Liver (tissue), 9 donors: ENCODE results near the gene IRAK3. TPM values are rescaled to one million over a fixed set of nuclear protein-coding genes. Genes with fewer than 3 reads are reported as not detected.

Experiments used
- DNase-seq: peaks from one replicate; pipeline ENCODE4 v3.0.0-alpha.2; 2017; ENCODE audit warnings: low spot score
- H3K27ac ChIP-seq, 2 donors: one replicate each; pipeline ENCODE4 v1.7.0; 2013; ENCODE audit warnings: inconsistent platforms in 2 of 2, low read length in 2 of 2, control low read depth in 1 of 2, low read depth in 1 of 2, mild to moderate bottlenecking in 1 of 2
- H3K27me3 ChIP-seq, 4 donors: one replicate each; pipeline versions ENCODE4 v1.6.1 to v1.7.0; 2013; ENCODE audit warnings: low read length in 3 of 4, inconsistent platforms in 1 of 4, mild to moderate bottlenecking in 1 of 4, moderate library complexity in 1 of 4; ENCODE audit not compliant: control insufficient read depth in 4 of 4, insufficient read depth in 4 of 4
- H3K36me3 ChIP-seq, 4 donors: one replicate each; pipeline versions ENCODE4 v1.6.1 to v1.7.0; 2013; ENCODE audit warnings: low read length in 3 of 4, mild to moderate bottlenecking in 3 of 4, low read depth in 1 of 4, moderate library complexity in 1 of 4; ENCODE audit not compliant: control insufficient read depth in 4 of 4, insufficient read depth in 3 of 4
- H3K4me1 ChIP-seq, 4 donors: one replicate each; pipeline versions ENCODE4 v1.6.1 to v1.7.0; 2013; ENCODE audit warnings: low read length in 3 of 4, mild to moderate bottlenecking in 3 of 4, moderate library complexity in 1 of 4; ENCODE audit not compliant: control insufficient read depth in 4 of 4, insufficient read depth in 4 of 4
- H3K4me3 ChIP-seq, 3 donors: one replicate each; pipeline versions ENCODE4 v1.6.1 to v1.7.0; 2013; ENCODE audit warnings: low read length in 3 of 3, control low read depth in 1 of 3, low read depth in 1 of 3, mild to moderate bottlenecking in 1 of 3
- H3K9ac ChIP-seq, 2 donors: one replicate each; pipeline ENCODE4 v1.7.0; 2013; ENCODE audit warnings: low read length in 2 of 2, mild to moderate bottlenecking in 2 of 2, moderate library complexity in 2 of 2, control low read depth in 1 of 2, low read depth in 1 of 2
- H3K9me3 ChIP-seq, 4 donors: one replicate each; pipeline versions ENCODE4 v1.6.1 to v1.7.0; 2013; ENCODE audit warnings: low read length in 3 of 4; ENCODE audit not compliant: control insufficient read depth in 4 of 4
- EGR1 ChIP-seq, 2 donors: IDR thresholded peaks; 2 replicates each; pipeline ENCODE4 v1.6.1; 2016 to 2018; ENCODE audit warnings: antibody characterized with exemption in 2 of 2, low read depth in 2 of 2
- FOXA1 ChIP-seq: IDR thresholded peaks from 2 replicates; pipeline ENCODE4 v1.6.1; 2016; ENCODE audit warnings: antibody characterized with exemption
- FOXA2 ChIP-seq: IDR thresholded peaks from 2 replicates; pipeline ENCODE4 v1.6.1; 2016; ENCODE audit warnings: antibody characterized with exemption
- GABPA ChIP-seq, 2 donors: IDR thresholded peaks in 1 of 2; conservative IDR thresholded peaks in 1 of 2; 2 replicates each; pipeline ENCODE4 v1.6.1; 2016; ENCODE audit warnings: antibody characterized with exemption in 2 of 2, mild to moderate bottlenecking in 1 of 2, moderate library complexity in 1 of 2
- HNF4A ChIP-seq, 2 donors: conservative IDR thresholded peaks; 2 replicates each; pipeline ENCODE4 v1.6.1; 2016; ENCODE audit warnings: antibody characterized with exemption in 2 of 2, mild to moderate bottlenecking in 2 of 2
- HNF4G ChIP-seq: IDR thresholded peaks from 2 replicates; pipeline ENCODE4 v1.6.1; 2016; ENCODE audit warnings: antibody characterized with exemption
- JUND ChIP-seq, 2 donors: IDR thresholded peaks; 2 replicates each; pipeline ENCODE4 v1.6.1; 2016; ENCODE audit warnings: antibody characterized with exemption in 2 of 2
- NR2F2 ChIP-seq: IDR thresholded peaks from 2 replicates; pipeline ENCODE4 v1.6.1; 2016; ENCODE audit warnings: antibody characterized with exemption
- RXRA ChIP-seq, 2 donors: IDR thresholded peaks; 2 replicates each; pipeline ENCODE4 v1.6.1; 2017 to 2018; ENCODE audit warnings: antibody characterized with exemption in 2 of 2, mild to moderate bottlenecking in 1 of 2
- TAF1 ChIP-seq: conservative IDR thresholded peaks from 2 replicates; pipeline ENCODE4 v1.6.1; 2016; ENCODE audit warnings: antibody characterized with exemption, mild to moderate bottlenecking
- WGBS: extraction: QIAGEN DNeasy Blood & Tissue Kit; methylation state at CpG from one replicate; pipeline ENCODE4 v1.1.7; 2013; 5-methylcytosine and 5-hydroxymethylcytosine counted together
- polyA plus RNA-seq, 2 donors: library from polyadenylated mRNA; stranded (reverse) in 1 of 2; unstranded in 1 of 2; fragments of 200-250 nt in 1 of 2; fragments of >200 nt in 1 of 2; fragmentation: Nextera tagmentation in 1 of 2; extraction: Ambion mirVana in 1 of 2; gene quantifications; one replicate each; pipeline versions ENCODE4 v1.2.1 to v1.2.3, GENCODE V29; 2013 to 2015
- total RNA-seq, 2 donors: library from RNA; depleted of rRNA; stranded (reverse); fragments of >200 nt; gene quantifications; one replicate each; pipeline ENCODE4 v1.2.3, GENCODE V29; 2014
- TF ChIP-seq, protein P1 (sequence below): IDR thresholded peaks from 2 replicates; pipeline ENCODE4 v1.6.1; 2016; ENCODE audit warnings: antibody characterized with exemption
- TF ChIP-seq, protein P2 (sequence below): IDR thresholded peaks from 2 replicates; pipeline ENCODE4 v1.6.1; 2016; ENCODE audit warnings: antibody characterized with exemption
- TF ChIP-seq, protein P3 (sequence below): IDR thresholded peaks from 2 replicates; pipeline ENCODE4 v1.6.1; 2016; ENCODE audit warnings: antibody characterized with exemption
- TF ChIP-seq, protein P4 (sequence below): fragments of 150-350 bp; IDR thresholded peaks from 2 replicates; pipeline ENCODE4 v1.5.1; 2017; ENCODE audit warnings: improper control_type of control experiment, low read depth, low read length; ENCODE audit not compliant: missing input control
- donor health status: healthy.
- donor health status: healthy.
- donor health status: healthy.
- donor health status: healthy.
- donor health status: healthy.

Gene IRAK3
- total and polyA plus RNA-seq, 4 donors, result 1.1 to 8.6 (median 3.5) TPM

DNA sequence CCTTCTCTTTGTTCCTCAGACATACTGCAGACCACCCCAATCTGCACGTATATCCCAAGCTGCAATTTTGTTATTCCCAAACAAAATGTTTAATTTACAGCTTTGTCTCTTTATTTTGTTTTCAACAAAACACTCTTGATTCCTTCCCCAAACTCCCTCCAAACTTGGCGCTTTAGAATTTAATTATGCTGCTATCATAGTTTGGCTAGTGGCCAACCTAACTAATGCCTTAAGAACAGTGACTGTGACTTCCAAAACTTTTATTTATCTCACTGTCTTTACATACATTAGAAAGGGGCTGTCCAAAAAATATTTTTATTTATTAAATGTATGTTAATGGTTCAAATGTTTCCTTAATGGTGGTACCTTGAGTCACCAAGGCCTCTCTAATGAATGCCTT lies 26.3 kb upstream of the IRAK3 start:
- 86% methylated on average over 2 of the region's 2 CpGs for WGBS
- H3K27ac ChIP-seq, result no peak overlapping the region
- peaks cover 0 to 4% (median 0%) of the 10 kb centered on the region in 4 donors for H3K4me1 ChIP-seq
- no peak overlapping the region for H3K4me3 ChIP-seq
- H3K9me3 ChIP-seq, result no peaks in the 10 kb centered on the region
- H3K36me3 ChIP-seq, result peaks cover 3 to 7% (median 4%) of the 10 kb centered on the region in 4 donors
- TF ChIP-seq JUND (IDR thresholded peaks at IDR 0.05) (no peak), GABPA (IDR thresholded peaks at IDR 0.05 in 1 of 2, conservative IDR thresholded peaks at IDR 0.05 in 1 of 2) (no peak), TAF1 (no peak), HNF4A (conservative IDR thresholded peaks at IDR 0.05) (no peak), RXRA (IDR thresholded peaks at IDR 0.05) (no peak), FOXA2 (no peak), HNF4G (no peak), NR2F2 (no peak), FOXA1 (no peak)
- TF ChIP-seq, protein P1, sequence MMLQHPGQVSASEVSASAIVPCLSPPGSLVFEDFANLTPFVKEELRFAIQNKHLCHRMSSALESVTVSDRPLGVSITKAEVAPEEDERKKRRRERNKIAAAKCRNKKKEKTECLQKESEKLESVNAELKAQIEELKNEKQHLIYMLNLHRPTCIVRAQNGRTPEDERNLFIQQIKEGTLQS, result no peak
- TF ChIP-seq, protein P2, sequence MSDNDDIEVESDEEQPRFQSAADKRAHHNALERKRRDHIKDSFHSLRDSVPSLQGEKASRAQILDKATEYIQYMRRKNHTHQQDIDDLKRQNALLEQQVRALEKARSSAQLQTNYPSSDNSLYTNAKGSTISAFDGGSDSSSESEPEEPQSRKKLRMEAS, result no peak
- TF ChIP-seq, protein P3, sequence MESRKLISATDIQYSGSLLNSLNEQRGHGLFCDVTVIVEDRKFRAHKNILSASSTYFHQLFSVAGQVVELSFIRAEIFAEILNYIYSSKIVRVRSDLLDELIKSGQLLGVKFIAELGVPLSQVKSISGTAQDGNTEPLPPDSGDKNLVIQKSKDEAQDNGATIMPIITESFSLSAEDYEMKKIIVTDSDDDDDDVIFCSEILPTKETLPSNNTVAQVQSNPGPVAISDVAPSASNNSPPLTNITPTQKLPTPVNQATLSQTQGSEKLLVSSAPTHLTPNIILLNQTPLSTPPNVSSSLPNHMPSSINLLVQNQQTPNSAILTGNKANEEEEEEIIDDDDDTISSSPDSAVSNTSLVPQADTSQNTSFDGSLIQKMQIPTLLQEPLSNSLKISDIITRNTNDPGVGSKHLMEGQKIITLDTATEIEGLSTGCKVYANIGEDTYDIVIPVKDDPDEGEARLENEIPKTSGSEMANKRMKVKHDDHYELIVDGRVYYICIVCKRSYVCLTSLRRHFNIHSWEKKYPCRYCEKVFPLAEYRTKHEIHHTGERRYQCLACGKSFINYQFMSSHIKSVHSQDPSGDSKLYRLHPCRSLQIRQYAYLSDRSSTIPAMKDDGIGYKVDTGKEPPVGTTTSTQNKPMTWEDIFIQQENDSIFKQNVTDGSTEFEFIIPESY, result no peak
- TF ChIP-seq, protein P4, sequence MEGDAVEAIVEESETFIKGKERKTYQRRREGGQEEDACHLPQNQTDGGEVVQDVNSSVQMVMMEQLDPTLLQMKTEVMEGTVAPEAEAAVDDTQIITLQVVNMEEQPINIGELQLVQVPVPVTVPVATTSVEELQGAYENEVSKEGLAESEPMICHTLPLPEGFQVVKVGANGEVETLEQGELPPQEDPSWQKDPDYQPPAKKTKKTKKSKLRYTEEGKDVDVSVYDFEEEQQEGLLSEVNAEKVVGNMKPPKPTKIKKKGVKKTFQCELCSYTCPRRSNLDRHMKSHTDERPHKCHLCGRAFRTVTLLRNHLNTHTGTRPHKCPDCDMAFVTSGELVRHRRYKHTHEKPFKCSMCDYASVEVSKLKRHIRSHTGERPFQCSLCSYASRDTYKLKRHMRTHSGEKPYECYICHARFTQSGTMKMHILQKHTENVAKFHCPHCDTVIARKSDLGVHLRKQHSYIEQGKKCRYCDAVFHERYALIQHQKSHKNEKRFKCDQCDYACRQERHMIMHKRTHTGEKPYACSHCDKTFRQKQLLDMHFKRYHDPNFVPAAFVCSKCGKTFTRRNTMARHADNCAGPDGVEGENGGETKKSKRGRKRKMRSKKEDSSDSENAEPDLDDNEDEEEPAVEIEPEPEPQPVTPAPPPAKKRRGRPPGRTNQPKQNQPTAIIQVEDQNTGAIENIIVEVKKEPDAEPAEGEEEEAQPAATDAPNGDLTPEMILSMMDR, result no peak
- H3K9ac ChIP-seq, result no peak overlapping the region
- no peaks in the 10 kb centered on the region for H3K27me3 ChIP-seq
- DNase-seq, result no peak

DNA sequence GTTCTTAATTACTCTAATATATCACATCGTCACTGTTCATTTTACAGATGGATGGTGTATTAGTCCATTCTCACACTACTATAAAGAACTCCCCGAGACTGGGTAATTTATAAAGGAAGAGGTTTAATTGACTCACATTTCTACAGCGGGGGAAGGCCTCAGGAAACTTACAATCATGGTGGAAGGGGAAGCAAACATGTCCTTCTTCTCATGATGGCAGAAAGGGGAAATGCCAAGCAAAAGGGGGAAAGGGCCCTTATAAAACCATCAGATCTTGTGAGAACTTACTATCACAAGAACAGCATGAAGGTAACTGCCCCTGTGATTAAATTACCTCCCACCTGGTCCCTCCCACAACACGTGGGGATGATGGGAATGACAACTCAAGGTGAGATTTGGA lies 25.7 kb upstream of the IRAK3 start:
- Histone ChIP-seq H3K9ac (no peak overlapping the region), H3K9me3 (no peaks in the 10 kb centered on the region), H3K36me3 (peaks cover 3 to 7% (median 4%) of the 10 kb centered on the region in 4 donors), H3K27me3 (no peaks in the 10 kb centered on the region), H3K27ac (no peak overlapping the region), H3K4me1 (peaks cover 0 to 7% (median 2%) of the 10 kb centered on the region in 4 donors), H3K4me3 (no peak overlapping the region)
- TF ChIP-seq, protein P4, result no peak
- TF ChIP-seq GABPA (IDR thresholded peaks at IDR 0.05 in 1 of 2, conservative IDR thresholded peaks at IDR 0.05 in 1 of 2), result no peak
- TF ChIP-seq EGR1 (IDR thresholded peaks at IDR 0.05; ENCODE audit: low read depth in 2 of 2), result no peak
- no peak for TF ChIP-seq RXRA (IDR thresholded peaks at IDR 0.05)
- 74% methylated on average over 4 of the region's 4 CpGs for WGBS
- DNase-seq, result no peak
